Keratinocyte (primary cell): ENCODE results near the gene IGF1. TPM values are rescaled to one million over a fixed set of nuclear protein-coding genes. Genes with fewer than 3 reads are reported as not detected.

Experiments
- DNase-seq: peaks from one replicate; pipeline ENCODE4 v3.0.0-alpha.2; 2011; ENCODE audit warnings: low read depth, missing footprints, low spot score
- FAIRE-seq: peaks from 2 replicates; lab custom pipeline; 2011; peaks lifted over from hg19 to GRCh38; lab: Jason Lieb, UNC
- H2AFZ ChIP-seq: 2 replicates; pipeline ENCODE4 v1.6.0; 2012; ENCODE audit warnings: low read length, control low read depth, inconsistent platforms; ENCODE audit not compliant: control insufficient read depth
- H3K27ac ChIP-seq: 2 replicates; pipeline ENCODE4 v1.5.1; 2011; ENCODE audit warnings: low read length; ENCODE audit not compliant: control insufficient read depth, insufficient read depth
- H3K27me3 ChIP-seq: 3 replicates; pipeline ENCODE4 v1.6.0; 2011; ENCODE audit warnings: low read length; ENCODE audit not compliant: control insufficient read depth, insufficient read depth; ENCODE audit errors: extremely low read depth
- H3K36me3 ChIP-seq, 2 experiments: 2 replicates in 1 of 2; 3 replicates in 1 of 2; pipeline ENCODE4 v1.5.1; 2011; ENCODE audit warnings: low read length in 2 of 2, mild to moderate bottlenecking in 1 of 2; ENCODE audit not compliant: control insufficient read depth in 2 of 2, insufficient read depth in 2 of 2; ENCODE audit errors: extremely low read depth in 1 of 2
- H3K4me1 ChIP-seq: 3 replicates; pipeline ENCODE4 v1.5.1; 2011; ENCODE audit warnings: low read length; ENCODE audit not compliant: control insufficient read depth, insufficient read depth; ENCODE audit errors: extremely low read depth
- H3K4me2 ChIP-seq: 3 replicates; pipeline ENCODE4 v1.6.0; 2011; ENCODE audit warnings: low read depth, low read length; ENCODE audit not compliant: control insufficient read depth, insufficient read depth; ENCODE audit errors: extremely low read depth
- H3K4me3 ChIP-seq, 3 experiments: fragments of 200-600 bp in 1 of 3; sonication (generic) in 1 of 3; 2 replicates in 2 of 3; 3 replicates in 1 of 3; pipeline ENCODE4 v1.5.1; 2011 to 2016; ENCODE audit warnings: low read length in 3 of 3, mild to moderate bottlenecking in 3 of 3, control low read depth in 2 of 3, inconsistent platforms in 1 of 3, low read depth in 1 of 3, mixed read lengths in 1 of 3, mixed run types in 1 of 3, moderate library complexity in 1 of 3; ENCODE audit not compliant: control insufficient read depth in 2 of 3, insufficient read depth in 2 of 3; ENCODE audit errors: extremely low read depth in 1 of 3
- H3K79me2 ChIP-seq: 2 replicates; pipeline ENCODE4 v1.6.0; 2012; ENCODE audit warnings: low read length; ENCODE audit not compliant: control insufficient read depth, insufficient read depth
- H3K9ac ChIP-seq: 3 replicates; pipeline ENCODE4 v1.6.0; 2011; ENCODE audit warnings: low read length; ENCODE audit not compliant: control insufficient read depth, insufficient read depth; ENCODE audit errors: extremely low read depth
- H3K9me1 ChIP-seq: 3 replicates; pipeline ENCODE4 v1.6.0; 2011; ENCODE audit warnings: low read length; ENCODE audit not compliant: control insufficient read depth, insufficient read depth; ENCODE audit errors: extremely low read depth
- H3K9me3 ChIP-seq: 2 replicates; pipeline ENCODE4 v1.5.1; 2012; ENCODE audit warnings: low read depth, low read length; ENCODE audit not compliant: control insufficient read depth
- H4K20me1 ChIP-seq: 3 replicates; pipeline ENCODE4 v1.6.0; 2011; ENCODE audit warnings: low read length; ENCODE audit not compliant: control insufficient read depth, insufficient read depth; ENCODE audit errors: extremely low read depth
- CTCF ChIP-seq, 3 experiments: IDR thresholded peaks in 1 of 3; conservative IDR thresholded peaks in 1 of 3; optimal IDR thresholded peaks in 1 of 3; 2 replicates in 2 of 3; 3 replicates in 1 of 3; pipeline versions ENCODE3 to v1.5.1; 2011; ENCODE audit warnings: low read length in 3 of 3, mild to moderate bottlenecking in 3 of 3, moderate library complexity in 2 of 3, control low read depth in 1 of 3, inconsistent platforms in 1 of 3; ENCODE audit not compliant: insufficient read depth in 2 of 3; ENCODE audit errors: extremely low read depth in 1 of 3
- EZH2 ChIP-seq: IDR thresholded peaks from one replicate; pipeline ENCODE4 v1.6.1; 2012; ENCODE audit warnings: inconsistent platforms, mild to moderate bottlenecking, low read length, moderate library complexity
- dilution Hi-C: fragments of 300-500 bp; cut with MboI; formaldehyde crosslinking; loops from one replicate; pipeline ENCODE4 v1.7.0; 2020; ENCODE audit warnings: low sequenced_read_pairs; ENCODE audit not compliant: extremely low pct_ligation_motif_present
- polyA plus RNA-seq, 5 experiments: library from polyadenylated mRNA; depleted of rRNA in 3 of 5; stranded (reverse) in 3 of 5; stranded (forward) in 1 of 5; unstranded in 1 of 5; fragments of >200 nt; gene quantifications; 1 replicate in 1 of 5; 2 replicates in 3 of 5; 3 replicates in 1 of 5; pipeline versions ENCODE4 v1.2.1 to v1.2.3, GENCODE V29; 2011 to 2012; ENCODE audit warnings: missing spikeins in 2 of 5, low read depth in 1 of 5, low replicate concordance in 1 of 5

The IGF1 gene
- polyA plus RNA-seq, 1 donor (not counting 4 experiments of a cell fraction or from before 2014, with no cell fraction given): not detected

- Histone ChIP-seq H3K9ac (no peak overlapping the region), H2AFZ (no peak overlapping the region), H3K9me1 (no peaks in the 10 kb centered on the region), H3K36me3 (no peaks in the 10 kb centered on the region), H3K4me3 (no peak overlapping the region), H3K9me3 (no peaks in the 10 kb centered on the region), H3K4me1 (peaks cover 2% of the 10 kb centered on the region), H3K27ac (no peak overlapping the region), H3K4me2 (no peak overlapping the region), H3K27me3 (no peaks in the 10 kb centered on the region), H3K79me2 (no peaks in the 10 kb centered on the region), H4K20me1 (no peaks in the 10 kb centered on the region)
- dilution Hi-C loops: no loop called here
- TF ChIP-seq CTCF (optimal IDR thresholded peaks at IDR 0.05 in 1 of 3, IDR thresholded peaks at IDR 0.05 in 1 of 3, conservative IDR thresholded peaks at IDR 0.05 in 1 of 3; ENCODE audit: extremely low read depth in 1 of 3, insufficient read depth in 2 of 3, low read length in 3 of 3) (no peak), EZH2 (no peak)
- no peak for FAIRE-seq
- no peak for DNase-seq
These were observed 5.0 kb downstream of the IGF1 start for GRCh38 chr12:102475355-102475754.

- Histone ChIP-seq H3K36me3 (no peaks in the 10 kb centered on the region), H3K9me1 (no peaks in the 10 kb centered on the region), H3K79me2 (no peaks in the 10 kb centered on the region), H2AFZ (no peak overlapping the region), H3K4me3 (no peak overlapping the region), H4K20me1 (no peaks in the 10 kb centered on the region), H3K4me1 (peaks cover 2% of the 10 kb centered on the region), H3K9ac (no peak overlapping the region), H3K27ac (no peak overlapping the region), H3K4me2 (no peak overlapping the region), H3K9me3 (no peaks in the 10 kb centered on the region), H3K27me3 (no peaks in the 10 kb centered on the region)
- TF ChIP-seq EZH2 (no peak), CTCF (optimal IDR thresholded peaks at IDR 0.05 in 1 of 3, IDR thresholded peaks at IDR 0.05 in 1 of 3, conservative IDR thresholded peaks at IDR 0.05 in 1 of 3; ENCODE audit: extremely low read depth in 1 of 3, insufficient read depth in 2 of 3, low read length in 3 of 3) (no peak)
- FAIRE-seq (no peak), DNase-seq (no peak)
- dilution Hi-C loops: no loop called here
These were observed 5.8 kb downstream of the IGF1 start for GRCh38 chr12:102474438-102475064.
